NCI-H2227 (cell line): ENCODE measurements around the gene KCNH2.
"Not testable (repeated sequence)": the region's sequence is repeated elsewhere in the genome, so short reads cannot be mapped to it uniquely, and the experiment has no call there.

Experiments used
- DNase-seq: peaks from one replicate; lab custom pipeline; 2025; ENCODE audit not compliant: unreplicated experiment; lab: John Stamatoyannopoulos, UW

The KCNH2 gene

DNA sequence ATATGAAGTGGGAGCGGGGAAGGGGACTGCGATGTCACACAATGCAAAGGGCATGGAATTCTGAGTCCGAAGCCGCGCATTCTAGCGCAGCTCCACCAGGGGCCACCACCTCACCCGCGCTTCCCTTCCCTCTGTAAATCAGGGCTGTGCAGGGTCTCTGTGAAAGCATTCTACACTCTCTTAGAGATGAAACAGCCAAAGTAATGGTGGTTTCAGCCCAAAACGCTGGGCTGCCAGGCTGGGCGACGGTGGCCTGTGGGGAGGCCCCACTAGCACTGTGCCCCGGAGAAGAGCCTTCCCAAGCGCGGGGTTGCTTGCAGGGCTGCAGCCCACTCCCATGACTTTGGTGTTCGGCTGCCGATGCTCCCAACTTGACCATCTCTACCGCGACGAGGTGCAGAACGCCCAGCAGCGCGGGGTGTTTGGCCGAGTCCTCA is 34.8 kb upstream of the KCNH2 start:
- DNase-seq, result no peak

DNA sequence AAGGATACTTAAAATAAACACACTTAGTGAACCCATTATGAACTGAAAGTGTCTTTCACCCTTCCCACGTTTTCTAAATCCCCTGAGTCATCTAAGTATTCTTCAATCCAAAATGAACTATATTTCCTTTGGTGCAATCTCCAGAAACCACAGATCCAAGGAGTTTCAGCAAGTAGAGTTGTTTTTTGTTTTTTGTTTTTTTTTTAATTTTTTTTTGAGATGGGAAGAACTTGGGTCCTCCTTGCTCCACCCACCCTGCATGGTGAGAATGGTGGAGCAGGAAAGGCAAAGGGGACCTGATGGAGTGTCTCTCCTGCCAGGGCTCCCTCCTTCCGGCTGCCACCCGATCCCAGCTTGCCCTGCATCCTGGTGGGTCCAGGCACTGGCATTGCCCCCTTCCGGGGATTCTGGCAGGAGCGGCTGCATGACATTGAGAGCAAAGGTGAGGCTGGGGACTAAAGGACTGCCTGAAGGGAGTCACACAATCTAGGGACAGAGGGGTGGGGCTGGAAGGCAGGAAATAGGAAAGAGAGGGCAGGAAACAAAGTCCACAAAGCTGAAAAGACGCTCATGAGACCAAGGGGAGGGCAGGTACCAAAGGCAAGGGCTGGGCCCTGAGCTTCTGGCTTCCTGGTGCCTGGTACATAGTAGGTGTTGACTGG is 34.0 kb upstream of the KCNH2 start:
- DNase-seq, result no peak

DNA sequence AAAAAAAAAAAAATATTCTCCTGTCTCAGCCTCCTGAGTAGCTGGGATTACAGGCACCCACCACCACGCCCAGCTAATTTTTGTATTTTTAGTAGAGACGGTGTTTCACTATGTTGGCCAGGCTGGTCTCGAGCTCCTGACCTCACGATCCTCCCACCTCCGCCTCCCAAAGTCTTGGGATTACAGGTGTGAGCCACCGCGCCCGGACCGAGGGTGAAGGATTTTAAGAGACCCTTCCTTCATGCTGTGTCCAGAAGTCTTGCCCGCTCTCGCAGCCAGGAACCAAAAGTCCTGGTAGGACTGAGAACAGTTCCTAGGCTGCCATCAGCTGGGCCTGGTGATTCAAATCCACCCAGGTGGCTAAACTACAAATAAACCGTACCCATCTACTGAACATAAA is 33.5 kb upstream of the KCNH2 start:
- not testable (repeated sequence) for DNase-seq

DNA sequence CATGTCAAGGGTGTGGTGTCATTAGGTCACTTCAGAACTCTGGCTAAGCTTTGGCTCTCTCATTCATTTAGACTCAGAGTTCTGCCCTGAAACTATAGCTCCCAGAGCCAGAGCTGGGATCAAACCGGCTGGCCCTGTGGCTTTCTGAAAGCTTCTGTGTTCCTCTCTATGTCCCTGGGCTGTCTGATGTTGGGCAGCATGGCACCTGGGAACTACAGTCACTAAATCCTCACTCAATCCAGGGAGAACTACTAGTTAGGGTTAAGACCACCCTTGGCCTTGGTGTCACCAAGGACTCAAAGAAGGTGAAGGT is 32.9 kb upstream of the KCNH2 start:
- no peak for DNase-seq

DNA sequence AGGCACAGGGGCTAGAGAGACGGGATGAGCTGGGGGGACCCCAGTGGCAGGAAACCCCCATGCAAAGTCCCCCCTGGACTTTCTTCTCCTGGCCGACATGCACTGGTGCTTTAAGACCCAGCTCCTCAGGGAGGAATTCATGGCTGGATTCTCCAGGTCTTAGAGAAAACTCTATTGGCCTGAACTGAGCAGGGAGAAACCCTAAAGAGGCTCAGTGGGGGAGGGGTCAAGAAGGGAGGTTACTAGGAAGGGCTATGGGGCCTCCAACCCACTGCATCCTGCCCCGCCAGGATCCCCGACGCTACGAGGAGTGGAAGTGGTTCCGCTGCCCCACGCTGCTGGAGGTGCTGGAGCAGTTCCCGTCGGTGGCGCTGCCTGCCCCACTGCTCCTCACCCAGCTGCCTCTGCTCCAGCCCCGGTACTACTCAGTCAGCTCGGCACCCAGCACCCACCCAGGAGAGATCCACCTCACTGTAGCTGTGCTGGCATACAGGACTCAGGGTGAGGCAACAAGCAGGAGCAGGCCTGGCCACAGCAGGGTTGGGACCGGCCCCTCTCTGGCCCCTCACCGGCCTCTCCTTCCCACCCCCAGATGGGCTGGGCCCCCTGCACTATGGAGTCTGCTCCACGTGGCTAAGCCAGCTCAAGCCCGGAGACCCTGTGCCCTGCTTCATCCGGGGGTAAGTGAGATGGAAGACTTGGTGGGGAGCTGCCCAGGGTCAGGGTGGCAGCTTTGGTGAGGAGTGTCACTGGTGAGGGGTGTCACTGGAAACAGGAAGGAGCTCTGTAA is 32.4 kb upstream of the KCNH2 start:
- peak; percentile 36 for DNase-seq

DNA sequence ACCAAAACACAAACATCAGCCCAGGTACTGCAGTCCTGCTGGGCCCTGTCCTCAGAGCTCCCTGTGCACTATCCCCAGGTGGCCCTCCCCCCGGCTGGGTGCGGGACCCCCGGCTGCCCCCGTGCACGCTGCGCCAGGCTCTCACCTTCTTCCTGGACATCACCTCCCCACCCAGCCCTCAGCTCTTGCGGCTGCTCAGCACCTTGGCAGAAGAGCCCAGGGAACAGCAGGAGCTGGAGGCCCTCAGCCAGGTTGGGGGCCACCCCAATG is 31.9 kb upstream of the KCNH2 start:
- DNase-seq, result no peak

DNA sequence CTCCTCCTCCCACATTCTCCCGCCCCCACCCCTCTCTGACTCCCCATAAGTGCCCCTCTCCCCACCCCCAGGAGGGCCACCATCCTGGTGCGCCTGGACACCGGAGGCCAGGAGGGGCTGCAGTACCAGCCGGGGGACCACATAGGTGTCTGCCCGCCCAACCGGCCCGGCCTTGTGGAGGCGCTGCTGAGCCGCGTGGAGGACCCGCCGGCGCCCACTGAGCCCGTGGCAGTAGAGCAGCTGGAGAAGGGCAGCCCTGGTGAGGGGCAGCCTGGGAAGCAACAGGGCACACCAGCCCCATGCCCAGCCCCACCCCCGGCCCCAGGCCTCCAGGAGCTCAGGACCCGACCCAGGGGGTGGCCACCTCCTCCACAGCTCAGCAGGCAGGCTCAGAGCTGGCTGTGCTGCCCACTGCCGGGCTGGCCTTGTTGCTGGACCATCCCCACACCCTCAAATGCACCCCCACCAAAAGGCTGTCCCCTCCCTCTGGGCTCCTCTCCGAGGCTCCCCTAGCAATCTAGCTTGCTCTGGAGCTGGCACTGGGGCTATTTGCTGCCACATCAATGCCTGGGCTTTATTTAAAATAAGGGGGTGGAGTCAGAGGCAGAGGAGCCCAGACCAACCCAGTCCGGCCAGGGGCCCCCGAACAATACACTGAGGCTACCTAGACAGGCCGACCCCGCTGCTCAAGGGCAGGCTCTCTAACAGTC is 31.4 kb upstream of the KCNH2 start:
- DNase-seq, result no peak

DNA sequence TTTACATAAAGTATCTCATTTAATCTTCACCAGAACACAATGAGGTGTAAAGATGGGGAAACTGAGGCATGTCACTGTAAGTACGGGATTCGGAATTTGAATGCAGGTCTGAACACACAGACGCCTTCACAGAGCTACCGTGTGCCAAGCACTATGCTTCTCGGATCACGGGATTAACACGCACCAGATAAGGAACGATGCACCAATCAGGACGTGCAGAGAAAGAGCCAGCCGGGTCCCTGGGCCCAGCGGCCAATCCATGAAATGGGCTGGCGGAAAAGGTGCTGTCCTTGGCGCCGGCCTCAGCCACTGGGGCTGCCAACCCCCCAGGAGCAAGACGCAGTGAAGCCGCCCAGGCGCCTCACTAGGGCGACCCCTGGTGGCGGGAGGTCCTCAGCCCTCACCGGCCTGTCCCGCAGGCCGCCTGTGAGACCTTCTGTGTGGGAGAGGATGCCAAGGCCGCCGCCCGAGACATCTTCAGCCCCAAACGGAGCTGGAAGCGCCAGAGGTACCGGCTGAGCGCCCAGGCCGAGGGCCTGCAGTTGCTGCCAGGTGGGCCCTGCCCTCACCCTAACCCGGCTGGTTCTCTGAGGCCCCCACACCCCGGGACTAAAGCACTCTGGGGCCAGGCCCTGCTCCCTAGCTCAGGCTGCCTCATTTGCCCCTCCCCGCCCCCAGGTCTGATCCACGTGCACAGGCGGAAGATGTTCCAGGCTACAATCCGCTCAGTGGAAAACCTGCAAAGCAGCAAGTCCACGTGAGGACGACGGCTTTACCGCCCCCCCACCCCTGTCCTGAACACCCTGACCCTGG is 30.6 kb upstream of the KCNH2 start:
- no peak for DNase-seq

DNA sequence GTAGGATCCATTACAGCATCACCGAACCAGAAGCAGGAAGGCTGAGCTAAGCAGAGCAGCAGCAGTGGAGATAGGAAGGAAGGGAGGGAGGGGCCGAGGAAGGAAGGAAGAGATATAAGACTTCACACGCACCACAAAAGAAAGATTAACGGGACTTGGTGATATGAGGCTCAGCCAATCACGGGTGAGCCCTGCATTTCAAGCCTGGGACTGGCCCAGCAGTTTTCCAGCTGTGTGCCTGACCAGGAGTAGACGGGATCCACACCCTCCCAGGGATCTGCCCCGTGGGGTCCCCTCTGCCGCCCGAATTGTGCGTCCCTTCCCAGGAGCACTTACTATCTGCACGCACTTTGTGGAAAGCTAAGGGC is 30.0 kb upstream of the KCNH2 start:
- DNase-seq, result no peak

DNA sequence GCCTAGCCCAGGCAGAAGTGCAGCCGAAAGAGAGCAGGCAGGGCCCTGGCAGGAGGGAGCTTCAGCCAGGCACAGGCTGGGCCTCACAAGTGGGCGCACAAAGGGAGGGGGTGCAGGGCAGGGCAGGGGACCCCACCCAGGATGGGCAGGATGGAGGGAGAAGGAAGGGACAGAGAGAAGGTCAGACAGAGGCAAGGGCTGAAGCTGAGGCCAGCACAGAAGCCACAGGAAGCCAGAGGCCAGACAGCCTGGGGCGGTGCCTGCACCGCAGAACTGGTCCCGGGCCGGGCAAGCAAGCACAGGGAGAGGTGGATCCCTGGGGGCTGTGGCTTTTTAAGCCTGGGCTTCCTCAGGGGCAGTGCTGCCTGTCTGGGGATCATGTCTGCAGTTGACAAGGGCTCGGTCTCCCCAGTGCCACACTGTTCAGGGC is 29.4 kb upstream of the KCNH2 start:
- DNase-seq, result no peak

DNA sequence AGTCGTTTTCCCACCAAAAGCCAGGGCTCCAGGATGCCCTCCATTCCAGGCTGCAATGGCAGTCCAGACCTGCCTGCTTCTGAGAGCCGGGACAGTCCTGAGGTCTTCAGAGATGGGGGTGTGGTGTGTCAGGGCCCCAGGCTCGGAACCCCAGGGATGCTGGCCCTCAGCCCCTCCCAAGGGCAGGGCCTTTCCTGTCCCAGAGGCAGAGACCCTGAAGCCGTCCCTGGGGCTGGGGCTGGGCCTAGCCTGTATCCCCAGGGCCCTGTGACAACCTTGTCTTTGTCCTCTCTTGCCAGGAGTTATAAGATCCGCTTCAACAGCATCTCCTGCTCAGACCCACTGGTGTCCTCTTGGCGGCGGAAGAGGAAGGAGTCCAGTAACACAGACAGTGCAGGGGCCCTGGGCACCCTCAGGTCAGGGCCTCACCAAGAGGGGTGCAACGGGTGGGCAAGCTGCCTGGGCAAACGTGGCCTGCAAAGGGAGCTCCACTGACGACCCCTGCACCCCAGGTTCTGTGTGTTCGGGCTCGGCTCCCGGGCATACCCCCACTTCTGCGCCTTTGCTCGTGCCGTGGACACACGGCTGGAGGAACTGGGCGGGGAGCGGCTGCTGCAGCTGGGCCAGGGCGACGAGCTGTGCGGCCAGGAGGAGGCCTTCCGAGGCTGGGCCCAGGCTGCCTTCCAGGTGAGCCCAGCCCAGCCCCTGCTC is 28.6 kb upstream of the KCNH2 start:
- DNase-seq, result no peak

DNA sequence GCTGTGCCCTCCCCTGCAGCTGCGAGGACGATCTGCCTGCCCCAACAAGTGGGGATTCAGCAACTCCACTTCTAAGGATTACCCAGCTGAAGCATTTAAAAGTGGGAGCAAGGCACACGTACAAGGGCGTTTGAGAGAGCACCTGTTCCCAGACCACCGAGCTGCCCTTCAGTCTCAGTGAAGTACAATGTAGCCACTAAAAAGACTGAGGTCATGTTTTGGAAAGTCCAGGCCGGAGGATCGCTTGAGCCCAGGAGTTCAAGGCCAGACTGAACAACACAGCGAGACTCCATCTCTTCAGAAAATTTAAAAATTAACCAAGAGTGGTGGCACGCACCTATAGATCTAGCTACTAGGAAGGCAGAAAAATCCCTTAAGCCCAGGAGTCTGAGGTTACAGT is 27.4 kb upstream of the KCNH2 start:
- DNase-seq, result no peak

DNA sequence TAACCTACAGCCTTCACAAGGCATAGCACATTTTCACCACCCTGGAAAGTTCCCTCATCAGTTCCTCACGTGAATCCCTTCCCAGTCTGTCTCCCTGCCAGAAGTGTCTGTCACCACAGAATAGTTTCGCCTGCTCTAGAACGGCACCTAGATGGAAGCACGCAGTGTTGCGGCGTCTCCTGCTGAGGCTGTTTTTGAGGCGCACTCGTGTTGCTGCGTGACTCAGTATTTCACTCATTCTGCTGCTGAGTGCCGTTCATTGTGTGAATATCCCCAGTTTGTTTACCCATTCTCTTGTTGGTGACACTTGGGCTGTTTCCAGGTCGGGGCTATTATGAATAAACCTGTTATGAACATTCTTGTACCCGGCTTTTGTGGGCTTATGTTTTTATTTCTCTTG is 25.5 kb upstream of the KCNH2 start:
- no peak for DNase-seq

DNA sequence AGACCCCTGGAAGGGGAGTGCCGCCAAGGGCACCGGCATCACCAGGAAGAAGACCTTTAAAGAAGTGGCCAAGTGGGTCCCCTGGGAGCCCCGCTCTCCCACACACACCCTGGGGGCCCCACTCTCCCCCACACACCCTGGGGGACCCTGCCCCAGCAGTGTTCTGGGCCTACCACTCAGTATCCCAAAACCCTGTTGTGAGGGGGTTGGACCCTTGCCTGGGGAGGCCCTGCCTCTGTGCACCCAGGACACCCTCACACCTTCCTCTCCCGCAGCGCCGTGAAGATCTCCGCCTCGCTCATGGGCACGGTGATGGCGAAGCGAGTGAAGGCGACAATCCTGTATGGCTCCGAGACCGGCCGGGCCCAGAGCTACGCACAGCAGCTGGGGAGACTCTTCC is 23.4 kb upstream of the KCNH2 start:
- DNase-seq, result no peak

DNA sequence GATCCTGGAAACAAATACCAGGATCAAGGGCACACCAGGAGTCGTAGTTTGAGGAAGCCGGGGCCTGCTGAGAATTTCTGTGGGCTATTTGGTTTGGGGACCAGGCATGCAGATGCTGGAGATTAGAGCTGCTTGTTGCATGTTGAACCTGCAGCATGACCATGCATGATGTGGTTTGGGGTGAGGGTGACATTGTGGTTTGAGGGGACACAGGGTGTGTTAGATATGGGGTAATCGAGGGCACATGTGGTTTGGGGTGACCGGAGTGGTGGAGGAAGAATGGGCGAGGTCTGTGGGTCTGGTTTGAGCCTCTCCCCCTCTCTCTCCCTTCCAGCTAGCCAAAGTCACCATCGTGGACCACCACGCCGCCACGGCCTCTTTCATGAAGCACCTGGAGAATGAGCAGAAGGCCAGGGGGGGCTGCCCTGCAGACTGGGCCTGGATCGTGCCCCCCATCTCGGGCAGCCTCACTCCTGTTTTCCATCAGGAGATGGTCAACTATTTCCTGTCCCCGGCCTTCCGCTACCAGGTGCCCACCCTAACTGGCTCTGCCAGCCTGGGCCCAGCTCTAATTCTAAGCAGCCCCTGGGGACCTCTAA is 22.9 kb upstream of the KCNH2 start:
- DNase-seq, result no peak

DNA sequence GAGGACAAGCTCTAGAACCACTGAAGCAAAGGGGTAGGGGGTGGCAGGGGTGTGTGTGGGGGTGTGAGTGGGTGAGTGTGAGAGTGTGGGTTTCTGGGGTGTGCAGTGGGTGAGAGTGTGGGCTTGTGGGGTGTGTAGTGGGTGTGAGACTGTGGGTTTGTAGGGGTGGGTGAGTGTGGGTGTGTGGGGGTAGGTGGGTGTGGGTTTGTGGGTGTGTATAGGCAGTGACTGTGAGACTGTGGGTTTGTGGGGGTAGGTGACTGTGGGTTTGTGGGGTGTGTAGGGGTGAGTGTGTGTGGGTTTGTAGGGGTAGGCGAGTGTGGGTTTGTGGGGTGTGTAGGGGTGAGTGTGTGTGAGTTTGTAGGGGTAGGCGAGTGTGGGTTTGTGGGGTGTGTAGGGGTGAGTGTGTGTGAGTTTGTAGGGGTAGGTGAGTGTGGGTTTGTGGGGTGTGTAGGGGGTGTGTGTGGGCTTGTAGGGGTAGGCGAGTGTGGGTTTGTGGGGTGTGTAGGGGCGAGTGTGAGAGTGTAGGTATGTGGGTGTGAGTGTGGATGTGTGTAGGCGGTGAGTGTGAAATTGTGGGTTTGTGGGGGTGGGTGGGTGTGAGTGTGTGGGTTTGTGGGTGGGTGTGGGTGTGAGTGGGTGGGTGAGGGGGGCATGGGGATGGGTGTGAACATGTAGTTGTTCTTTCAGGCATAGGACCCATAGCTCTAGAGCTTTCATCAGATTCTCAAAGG is 21.5 kb upstream of the KCNH2 start:
- DNase-seq, result no peak

DNA sequence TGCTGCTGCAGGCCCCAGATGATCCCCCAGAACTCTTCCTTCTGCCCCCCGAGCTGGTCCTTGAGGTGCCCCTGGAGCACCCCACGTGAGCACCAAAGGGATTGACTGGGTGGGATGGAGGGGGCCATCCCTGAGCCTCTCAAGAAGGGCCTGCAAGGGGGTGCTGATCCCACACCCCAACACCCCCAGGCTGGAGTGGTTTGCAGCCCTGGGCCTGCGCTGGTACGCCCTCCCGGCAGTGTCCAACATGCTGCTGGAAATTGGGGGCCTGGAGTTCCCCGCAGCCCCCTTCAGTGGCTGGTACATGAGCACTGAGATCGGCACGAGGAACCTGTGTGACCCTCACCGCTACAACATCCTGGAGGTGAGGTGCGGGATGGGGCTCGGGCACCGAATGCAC is 20.9 kb upstream of the KCNH2 start:
- DNase-seq, result no peak

DNA sequence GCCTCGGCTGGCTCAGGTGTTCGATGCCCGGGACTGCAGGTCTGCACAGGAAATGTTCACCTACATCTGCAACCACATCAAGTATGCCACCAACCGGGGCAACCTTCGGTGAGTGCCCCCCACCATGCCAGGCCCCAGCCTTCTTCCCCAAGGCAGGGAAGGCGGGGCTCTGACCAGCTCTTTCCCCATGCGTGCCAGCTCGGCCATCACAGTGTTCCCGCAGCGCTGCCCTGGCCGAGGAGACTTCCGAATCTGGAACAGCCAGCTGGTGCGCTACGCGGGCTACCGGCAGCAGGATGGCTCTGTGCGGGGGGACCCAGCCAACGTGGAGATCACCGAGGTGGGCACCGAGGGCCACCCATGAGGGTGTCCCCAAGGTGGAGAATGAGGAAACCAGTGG is 20.2 kb upstream of the KCNH2 start:
- no peak for DNase-seq

DNA sequence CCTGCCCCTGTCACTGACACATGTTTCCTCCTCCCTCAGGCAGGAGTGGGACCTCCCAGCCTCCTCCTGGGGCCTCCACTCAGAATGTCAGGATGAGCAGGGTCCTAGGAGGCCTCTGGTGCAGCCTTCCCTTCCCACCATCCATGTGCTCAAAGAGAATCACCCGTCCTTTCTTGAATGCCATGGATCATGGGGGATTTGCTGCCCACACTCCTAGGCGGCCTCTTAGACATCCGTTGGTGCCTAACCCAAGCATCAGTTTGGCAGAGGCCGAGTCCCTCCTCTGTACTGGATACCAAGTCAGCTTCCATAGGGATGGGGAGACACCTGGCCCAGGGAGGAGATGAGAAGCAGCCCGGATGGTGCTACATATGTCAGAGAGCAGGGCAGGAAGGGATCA is 19.7 kb upstream of the KCNH2 start:
- no peak for DNase-seq

DNA sequence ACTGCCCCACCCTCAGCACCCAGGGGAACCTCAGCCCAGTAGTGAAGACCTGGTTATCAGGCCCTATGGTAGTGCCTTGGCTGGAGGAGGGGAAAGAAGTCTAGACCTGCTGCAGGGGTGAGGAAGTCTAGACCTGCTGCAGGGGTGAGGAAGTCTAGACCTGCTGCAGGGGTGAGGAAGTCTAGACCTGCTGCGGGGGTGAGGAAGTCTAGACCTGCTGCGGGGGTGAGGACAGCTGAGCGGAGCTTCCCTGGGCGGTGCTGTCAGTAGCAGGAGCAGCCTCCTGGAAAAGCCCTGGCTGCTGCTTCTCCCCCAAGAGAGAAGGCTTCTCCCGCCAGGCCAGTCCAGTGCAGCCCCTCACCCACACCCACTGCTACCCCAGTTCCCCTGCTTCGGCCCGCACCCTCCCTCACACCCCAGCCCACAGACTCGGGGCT is 19.0 kb upstream of the KCNH2 start:
- no peak for DNase-seq
